ENCODE results near the gene MTRFR.

Gene MTRFR

DNA sequence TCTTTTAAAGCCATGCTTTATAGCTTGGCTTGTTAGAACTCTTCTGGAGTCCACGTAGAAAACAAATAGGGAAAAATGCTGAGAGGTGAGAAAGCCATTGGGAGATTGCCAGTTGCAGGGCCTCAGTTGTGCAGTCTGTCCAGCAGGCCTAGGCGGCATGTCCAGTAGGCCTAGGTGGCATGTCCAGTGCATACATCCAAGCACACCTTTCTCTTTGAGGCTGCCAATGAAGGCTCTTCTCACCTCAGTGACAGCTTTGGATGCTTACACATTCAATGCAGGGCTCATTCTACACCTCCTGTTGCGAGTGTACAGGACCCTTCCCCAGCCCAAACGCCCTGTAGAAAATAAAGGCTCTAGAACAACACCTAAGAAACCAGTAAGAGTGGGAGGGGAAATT, 25.4 kb downstream of the MTRFR start:
- FAIRE-seq = no peak

DNA sequence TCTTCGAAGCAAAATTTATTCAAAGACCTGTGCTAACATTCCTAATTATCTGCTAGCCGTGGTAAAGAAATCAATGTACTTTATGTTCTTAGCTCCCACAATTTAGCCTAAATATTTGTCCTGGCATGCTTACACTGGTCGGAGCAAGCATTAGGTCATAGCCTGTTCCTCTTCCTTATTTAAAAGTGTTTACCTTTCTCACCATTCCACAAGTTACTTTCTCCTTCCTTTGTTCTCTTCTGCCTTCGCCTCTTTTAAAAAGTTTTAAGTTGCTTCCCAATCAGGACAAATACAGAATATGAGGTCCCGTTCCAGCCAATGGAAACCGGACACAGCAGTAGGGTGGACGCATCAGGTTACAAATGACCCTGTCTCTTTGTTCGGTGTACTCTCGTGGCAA, 26.8 kb downstream of the MTRFR start:
- no peak for FAIRE-seq

More for the DNA sequence above, 25.4 kb downstream of the MTRFR start:
- TF ChIP-seq POLR2A (IDR thresholded peaks at IDR 0.05; ENCODE audit: low read depth, low read length) = no peak
- no peak for DNase-seq (ENCODE audit: insufficient read length, low spot score)

DNA sequence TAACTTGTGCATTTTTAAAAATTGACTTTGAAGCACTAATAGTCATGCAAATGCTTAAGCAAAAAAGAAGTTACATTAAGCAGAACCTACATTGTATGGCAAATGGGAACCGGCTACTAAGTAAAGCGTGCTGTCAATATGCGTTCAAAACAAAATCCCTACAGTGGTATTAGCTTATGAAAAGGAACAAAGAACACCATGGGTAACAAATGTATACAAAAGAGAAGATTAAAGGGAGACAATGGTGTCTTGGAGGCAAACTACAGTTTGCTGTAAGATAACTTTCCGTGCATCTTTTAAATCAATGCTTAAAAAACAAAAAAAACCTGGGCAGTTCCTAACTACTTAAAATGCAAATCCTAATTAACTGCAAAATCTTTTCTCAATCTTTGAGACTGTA, 28.0 kb downstream of the MTRFR start:
- TF ChIP-seq POLR2A (IDR thresholded peaks at IDR 0.05; ENCODE audit: low read depth, low read length) = no peak
- DNase-seq (ENCODE audit: insufficient read length, low spot score) (no peak), FAIRE-seq (no peak)

More for the DNA sequence above, 26.8 kb downstream of the MTRFR start:
- no peak for DNase-seq (ENCODE audit: insufficient read length, low spot score)
- no peak for TF ChIP-seq POLR2A (IDR thresholded peaks at IDR 0.05; ENCODE audit: low read depth, low read length)

DNA sequence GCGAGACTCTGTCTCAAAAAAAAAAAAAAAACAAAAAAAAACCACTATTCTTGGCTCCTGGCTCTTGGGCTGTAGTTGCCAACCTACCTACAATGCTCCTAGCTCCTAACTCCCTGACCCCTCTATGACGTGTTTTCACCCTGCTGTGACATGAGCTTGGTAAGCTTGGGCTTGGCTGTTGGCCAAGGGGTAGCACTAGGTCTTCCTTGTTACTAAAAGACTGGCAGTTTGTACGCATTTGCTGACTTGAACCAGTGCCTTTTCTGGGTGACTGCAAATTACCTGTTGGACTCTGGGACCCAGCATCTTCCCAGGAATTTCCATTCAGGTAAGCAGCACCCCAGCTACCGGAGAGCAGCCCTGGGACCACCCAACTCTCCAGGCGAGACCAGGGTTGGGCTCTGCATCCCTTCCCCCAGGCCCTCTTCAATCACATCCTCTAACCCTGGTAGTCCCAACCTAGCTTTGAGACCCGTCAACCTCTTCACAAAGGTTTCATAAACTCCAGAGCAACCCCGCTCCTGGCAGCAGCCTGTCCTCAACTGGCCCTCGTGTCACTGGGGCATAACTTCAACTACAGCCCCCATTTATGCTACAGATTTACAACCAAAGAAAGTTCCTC, 30.1 kb downstream of the MTRFR start:
- no peak for FAIRE-seq
- TF ChIP-seq POLR2A (IDR thresholded peaks at IDR 0.05; ENCODE audit: low read depth, low read length) = no peak
- DNase-seq (ENCODE audit: insufficient read length, low spot score) = no peak

DNA sequence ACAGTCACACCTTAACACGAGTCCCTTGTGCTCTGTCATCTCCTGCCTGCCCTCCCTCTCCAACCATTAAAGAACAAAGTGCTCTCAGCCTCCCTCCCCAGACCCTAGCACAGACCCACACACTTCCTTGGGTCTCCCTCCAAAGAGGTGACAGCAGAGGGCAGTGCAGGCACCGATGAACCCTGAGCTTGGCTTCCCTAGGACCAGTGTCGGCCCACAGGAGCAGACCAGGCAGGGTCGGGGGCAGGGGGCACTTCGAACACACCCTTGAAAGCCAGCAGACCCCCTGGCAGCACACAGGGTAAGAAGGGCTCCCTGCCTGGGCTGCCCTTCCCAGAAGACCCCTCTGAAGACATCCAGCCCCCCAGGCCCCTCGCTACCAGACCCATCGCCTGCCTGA, 31.4 kb downstream of the MTRFR start:
- DNase-seq (ENCODE audit: insufficient read length, low spot score) (no peak), FAIRE-seq (no peak)
- no peak for TF ChIP-seq POLR2A (IDR thresholded peaks at IDR 0.05; ENCODE audit: low read depth, low read length)

DNA sequence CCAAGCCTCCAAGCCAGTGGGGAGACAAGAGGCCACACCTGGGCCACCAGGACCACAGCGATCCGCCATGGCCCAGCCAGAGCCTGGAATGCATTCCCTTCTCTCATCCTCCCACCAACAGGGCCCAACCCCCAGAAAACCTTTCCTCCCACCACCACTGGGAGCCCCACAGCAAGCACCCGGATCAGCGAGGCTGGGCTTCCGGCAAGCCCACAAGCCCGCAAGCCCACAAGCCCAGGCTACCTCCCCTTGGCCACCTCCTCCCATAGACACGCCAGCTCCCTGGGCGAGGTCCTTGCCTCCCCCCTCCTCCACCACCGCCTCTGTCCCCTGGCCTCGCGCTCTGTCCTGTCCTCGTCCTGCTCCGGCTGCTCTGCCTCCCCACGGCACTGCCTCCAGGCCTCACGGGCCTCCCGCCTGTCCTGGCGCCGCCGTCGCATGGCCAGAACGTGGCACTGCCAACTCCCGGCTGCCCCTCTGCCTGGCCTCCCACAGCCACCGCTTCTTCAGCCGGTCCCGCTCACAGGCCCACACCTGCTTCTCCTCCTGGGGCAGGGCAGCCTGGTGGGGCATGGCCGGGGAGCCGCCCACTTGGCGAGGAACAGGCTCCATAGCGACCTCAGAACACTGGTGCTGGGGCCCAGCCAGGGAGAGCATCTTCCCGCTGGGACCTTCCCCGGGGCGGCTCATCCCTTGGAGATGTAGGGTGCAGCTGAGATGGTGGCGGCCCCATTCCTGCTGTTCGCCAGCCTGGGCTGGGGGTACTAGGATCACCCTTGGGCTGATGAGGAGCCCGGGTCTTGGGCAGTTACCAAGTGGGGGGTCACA, 32.8 kb downstream of the MTRFR start:
- no peak for DNase-seq (ENCODE audit: insufficient read length, low spot score)
- no peak for FAIRE-seq
- TF ChIP-seq POLR2A (IDR thresholded peaks at IDR 0.05; ENCODE audit: low read depth, low read length) = no peak

DNA sequence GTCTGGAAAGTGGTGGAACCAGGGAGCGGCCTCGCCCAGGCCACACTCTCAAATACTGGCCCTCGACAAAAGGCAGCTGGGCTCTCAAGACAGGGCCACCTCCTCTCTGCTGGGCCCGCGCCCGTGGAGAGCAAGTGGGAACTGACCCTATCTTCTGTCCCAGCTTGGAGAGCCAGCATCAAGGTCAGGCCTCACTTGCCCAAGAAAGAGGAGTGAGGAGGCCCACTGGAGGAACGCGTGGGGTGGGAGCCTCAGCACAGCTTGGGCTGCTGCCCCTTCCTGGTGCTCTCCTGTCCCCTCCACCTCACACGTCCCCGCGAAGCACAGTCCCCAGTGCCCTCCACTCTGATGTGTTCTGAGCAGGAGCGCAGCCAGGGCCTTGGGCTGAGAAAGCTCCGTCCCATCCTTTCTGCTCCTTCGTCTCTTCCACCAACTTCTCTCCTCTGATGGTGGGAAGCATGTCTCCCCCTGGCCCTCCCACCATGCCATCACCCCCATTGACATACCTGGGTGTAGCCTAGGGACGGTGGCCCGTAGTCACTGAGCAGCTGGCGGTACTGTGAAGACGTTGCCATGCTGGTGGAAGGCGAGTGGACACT, 33.5 kb downstream of the MTRFR start:
- no peak for TF ChIP-seq POLR2A (IDR thresholded peaks at IDR 0.05; ENCODE audit: low read depth, low read length)
- FAIRE-seq (no peak), DNase-seq (ENCODE audit: insufficient read length, low spot score) (no peak)

DNA sequence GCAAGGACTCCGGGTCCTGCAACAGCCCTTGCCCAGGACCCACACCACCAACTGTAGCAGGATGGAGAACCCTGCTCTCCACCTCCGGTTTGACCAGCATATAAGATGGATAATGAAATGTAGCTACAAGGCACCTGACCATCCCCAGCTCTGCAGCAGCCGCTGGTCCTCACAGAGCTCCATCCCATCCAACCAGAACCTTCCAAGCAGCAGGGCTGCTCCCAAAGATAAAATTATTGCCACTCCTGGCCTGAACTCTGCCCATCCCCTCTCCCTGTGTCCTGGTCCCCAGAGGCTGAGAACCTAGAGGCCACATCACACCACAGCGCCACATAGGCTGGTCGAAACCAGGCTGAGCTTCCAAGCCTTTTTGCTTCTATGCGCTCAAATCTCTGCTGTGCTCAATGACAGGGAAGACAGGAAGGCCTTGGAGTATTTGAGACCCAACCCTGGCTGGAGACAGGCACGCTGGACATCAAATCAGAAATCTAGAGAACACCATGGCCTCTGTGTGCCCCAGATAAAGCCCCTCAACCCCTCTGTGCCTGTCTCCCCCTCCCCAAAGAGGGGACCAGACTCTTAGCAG, 34.2 kb downstream of the MTRFR start:
- FAIRE-seq = no peak
- no peak for DNase-seq (ENCODE audit: insufficient read length, low spot score)
- no peak for TF ChIP-seq POLR2A (IDR thresholded peaks at IDR 0.05; ENCODE audit: low read depth, low read length)

DNA sequence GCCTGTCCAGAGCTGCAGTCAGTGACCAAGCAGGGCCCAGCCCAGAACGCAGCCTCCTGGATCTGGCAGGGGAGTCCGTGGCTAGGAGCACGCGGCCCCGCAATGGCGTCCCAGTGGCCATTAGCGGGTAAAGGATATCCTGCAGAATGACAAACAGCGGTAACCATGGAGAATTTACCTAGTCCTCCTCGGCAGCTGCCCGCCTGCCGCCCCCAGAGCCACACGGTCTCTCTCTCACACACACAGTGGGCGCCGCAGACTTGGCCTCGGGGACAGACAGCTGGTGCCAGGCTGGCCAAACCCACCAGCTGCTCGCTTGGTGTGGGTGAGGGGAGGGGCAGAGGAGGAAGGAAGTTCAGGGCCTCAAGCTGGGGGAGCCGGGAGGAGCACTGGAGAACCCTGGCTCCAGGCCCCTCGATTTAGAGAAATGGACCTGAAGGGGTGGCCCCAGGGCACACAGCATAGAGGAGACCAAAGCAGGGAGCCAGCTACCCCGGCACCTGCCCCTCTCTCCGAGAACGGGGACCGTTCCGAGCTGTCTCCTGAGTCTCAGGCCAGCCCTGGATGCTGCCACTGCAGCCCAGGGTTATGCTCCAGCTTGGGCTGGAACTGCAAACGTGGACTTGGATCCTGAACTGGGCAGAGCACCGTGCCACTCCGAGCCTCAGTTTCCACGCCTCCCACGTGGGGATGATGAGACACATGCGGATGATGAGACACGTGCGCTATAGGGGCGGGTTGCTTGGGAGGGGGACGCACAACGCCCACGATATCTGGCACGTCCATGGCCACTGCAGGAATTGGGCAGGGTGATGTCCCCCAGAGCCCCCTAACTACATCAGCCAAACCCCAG, 35.0 kb downstream of the MTRFR start:
- FAIRE-seq (no peak), DNase-seq (ENCODE audit: insufficient read length, low spot score) (no peak)
- TF ChIP-seq POLR2A (IDR thresholded peaks at IDR 0.05; ENCODE audit: low read depth, low read length) = no peak

DNA sequence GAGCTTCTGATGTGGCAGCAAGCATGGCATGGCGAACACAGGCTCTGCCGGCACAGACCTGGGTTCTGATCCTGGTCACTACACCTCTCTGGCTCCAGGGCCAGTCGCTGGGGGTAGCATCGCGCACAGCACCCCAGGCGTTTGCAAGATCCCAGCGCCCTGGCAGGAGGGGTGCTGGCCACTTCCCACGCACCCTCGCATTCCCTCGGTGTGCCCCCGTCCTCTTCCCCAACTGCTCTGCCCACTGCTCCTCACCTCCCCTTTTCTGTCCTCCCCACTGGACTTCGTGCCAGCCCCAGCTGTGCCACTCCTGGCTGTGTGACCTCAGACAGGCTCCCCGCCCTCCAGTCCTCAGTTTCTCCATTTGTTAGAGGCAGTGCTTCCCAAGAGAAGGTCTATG, 35.6 kb downstream of the MTRFR start:
- TF ChIP-seq POLR2A (IDR thresholded peaks at IDR 0.05; ENCODE audit: low read depth, low read length) = no peak
- DNase-seq (ENCODE audit: insufficient read length, low spot score) (no peak), FAIRE-seq (no peak)

DNA sequence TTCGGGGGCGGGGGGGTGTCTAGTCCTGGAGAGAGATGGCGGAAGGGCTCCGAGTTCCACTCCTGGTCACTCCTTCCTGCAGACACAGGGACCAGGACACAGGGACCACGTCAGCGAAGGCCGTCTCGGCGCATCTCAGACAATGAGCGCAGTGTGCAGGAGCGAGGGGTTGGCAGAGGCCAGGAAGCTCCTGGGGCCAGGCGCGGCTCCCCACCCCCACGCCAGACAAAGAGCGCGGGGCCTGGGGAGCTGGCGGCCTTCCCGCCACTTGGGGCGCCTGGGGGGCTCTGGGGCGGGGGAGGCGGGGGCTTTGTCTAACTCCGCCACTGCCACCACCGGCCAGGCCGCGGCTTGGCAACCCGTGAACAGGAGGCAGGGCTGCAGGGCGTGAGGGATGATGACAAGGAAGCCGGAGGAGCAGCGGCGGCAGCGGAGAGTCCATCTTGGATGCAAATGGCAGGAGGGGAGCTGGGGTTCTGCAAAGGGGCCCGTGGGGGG, 36.2 kb downstream of the MTRFR start:
- FAIRE-seq (no peak), DNase-seq (ENCODE audit: insufficient read length, low spot score) (no peak)
- no peak for TF ChIP-seq POLR2A (IDR thresholded peaks at IDR 0.05; ENCODE audit: low read depth, low read length)

DNA sequence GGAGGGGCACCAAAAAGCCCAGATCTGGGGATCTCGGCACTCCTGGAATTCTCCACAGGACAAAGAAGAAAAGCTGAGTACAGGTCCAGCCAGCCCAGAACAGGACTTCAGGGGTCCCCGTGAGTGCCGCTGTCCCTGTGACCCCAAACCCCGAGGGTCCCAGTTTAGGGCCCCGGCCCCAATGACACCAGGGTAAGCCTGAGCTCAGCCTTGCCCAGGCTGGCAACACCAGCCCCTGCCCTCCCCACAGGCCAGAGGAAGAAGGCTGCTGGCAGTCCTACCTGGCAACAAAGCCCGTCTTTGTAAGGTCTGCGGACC, 36.6 kb downstream of the MTRFR start:
- no peak for TF ChIP-seq POLR2A (IDR thresholded peaks at IDR 0.05; ENCODE audit: low read depth, low read length)
- FAIRE-seq (no peak), DNase-seq (ENCODE audit: insufficient read length, low spot score) (no peak)

DNA sequence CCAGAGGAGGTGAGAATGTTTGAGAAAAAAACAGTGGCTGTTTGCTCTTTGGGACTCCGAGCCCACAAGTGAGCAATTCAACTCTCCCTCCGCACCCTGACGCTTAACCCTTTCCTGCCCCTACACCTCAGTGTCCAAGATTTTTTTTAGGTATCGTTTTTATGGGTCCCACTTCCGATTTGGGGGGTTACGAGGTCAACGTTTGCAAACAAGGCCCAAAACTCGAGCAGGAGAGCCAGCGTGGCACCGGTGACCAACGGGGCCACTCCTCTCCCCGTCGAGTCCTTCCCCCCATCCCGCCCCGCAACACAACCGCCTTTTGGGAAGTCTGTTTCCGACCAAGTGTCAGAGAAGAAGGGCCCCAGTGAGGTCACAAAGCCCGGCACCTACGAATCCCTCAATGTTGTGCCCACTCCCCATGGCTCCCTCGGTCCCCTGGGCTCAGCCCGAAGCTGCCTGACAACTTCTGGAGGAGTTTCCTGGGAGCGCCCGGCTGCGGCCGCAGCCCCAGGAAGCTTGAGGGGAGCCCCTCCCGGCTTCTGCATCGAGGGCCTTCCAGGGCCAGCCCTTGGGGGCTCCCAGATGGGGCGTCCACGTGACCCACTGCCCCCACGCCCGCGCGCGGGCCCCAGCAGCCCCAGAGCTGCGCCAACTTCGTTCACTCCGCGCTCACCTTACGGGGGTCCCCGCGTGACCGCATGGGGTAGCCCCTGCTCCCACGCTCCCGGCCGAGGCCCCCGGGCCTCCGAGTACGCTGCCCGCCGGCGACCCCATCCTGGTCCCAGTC, 37.2 kb downstream of the MTRFR start:
- DNase-seq (ENCODE audit: insufficient read length, low spot score) (peak; percentile 35), FAIRE-seq (no peak)
- TF ChIP-seq POLR2A (IDR thresholded peaks at IDR 0.05; ENCODE audit: low read depth, low read length) = no peak
